HG03520 (cell line): Measurements from ENCODE around the gene KXD1.

Experiments
- ATAC-seq: cut with Tn5 transposase; IDR thresholded peaks from one replicate; pipeline ENCODE4 v1.9.1; 2021; ENCODE audit warnings: mild to moderate bottlenecking, moderate library complexity; ENCODE audit not compliant: unreplicated experiment

Gene KXD1

GRCh38 chr19:18612051-18612771 is 54.5 kb downstream of the KXD1 start:
- no peak for ATAC-seq

GRCh38 chr19:18612772-18613588 is 55.3 kb downstream of the KXD1 start, which contains the start of gene TMEM59L:
Gene TMEM59L, plus strand, starts transcription at chr19:18612870. Its CDS starts 89 bp downstream, at chr19:18612959.
- no peak for ATAC-seq

- ATAC-seq = no peak
Observed at GRCh38 chr19:18613589-18614234, 56.0 kb downstream of the KXD1 start.

DNA sequence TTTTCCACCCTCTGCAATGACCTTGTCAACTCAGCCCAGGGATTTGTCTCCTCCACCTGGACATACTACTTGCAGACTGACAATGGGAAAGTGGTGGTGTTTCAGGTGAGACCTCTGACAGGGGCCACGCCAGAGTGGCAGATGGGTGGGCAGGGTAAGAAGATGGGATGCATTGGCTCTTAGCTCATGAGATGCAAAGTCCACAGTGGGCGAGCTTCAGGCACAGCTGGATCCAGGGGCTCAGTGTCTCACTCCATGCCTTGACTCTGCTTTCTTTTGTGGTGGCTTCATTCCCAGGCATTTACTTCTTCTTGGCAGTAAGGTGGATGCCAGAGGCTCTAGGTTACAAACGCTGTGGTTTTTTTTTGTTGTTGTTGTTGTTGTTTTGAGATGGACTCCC is 58.4 kb downstream of the KXD1 start:
- ATAC-seq = no peak

DNA sequence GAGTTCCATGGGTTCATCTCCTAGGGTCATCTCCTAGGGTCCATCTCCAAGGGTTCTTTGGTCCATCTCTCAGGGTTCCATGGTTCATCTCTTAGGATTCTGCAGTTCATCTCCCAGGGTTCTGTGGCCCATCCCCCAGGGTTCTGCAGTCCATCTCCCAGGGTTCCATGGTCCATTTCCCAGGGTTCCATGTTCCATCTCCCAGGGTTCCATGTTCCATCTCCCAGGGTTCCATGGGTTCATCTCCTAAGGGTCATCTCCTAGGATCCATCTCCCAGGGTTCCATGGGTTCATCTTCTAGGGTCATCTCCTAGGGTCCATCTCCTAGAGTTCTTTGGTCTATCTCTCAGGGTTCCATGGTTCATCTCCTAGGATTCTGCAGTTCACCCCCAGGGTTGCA is 59.9 kb downstream of the KXD1 start:
- ATAC-seq = no peak

GRCh38 chr19:18618236-18618635 is 60.6 kb downstream of the KXD1 start:
- ATAC-seq = no peak
